Brain microvascular endothelial cell (primary cell): ENCODE data around the gene SMARCA4.

Experiments used
- DNase-seq: peaks from one replicate; pipeline ENCODE4 v3.0.0-alpha.2; 2020
- H3K27ac ChIP-seq: fragments of 250-450 bp; sonication (Bioruptor Pico); 2 replicates; pipeline ENCODE4 v1.5.1; 2020; ENCODE audit warnings: mild to moderate bottlenecking, moderate library complexity
- H3K27me3 ChIP-seq: fragments of 250-450 bp; sonication (Bioruptor Pico); replicated peaks from 2 replicates; pipeline ENCODE4 v1.5.1; 2020; ENCODE audit warnings: mild to moderate bottlenecking
- H3K36me3 ChIP-seq: fragments of 250-450 bp; sonication (Bioruptor Pico); replicated peaks from 2 replicates; pipeline ENCODE4 v1.5.1; 2020; ENCODE audit warnings: mild to moderate bottlenecking
- H3K4me3 ChIP-seq: 2 replicates; pipeline ENCODE4 v1.5.1; 2011; ENCODE audit warnings: low read depth, mild to moderate bottlenecking, control low read depth, low read length, moderate library complexity
- CTCF ChIP-seq: IDR thresholded peaks from 2 replicates; pipeline ENCODE4 v1.5.1; 2011; ENCODE audit warnings: low read depth, mild to moderate bottlenecking, moderate library complexity, low read length, control low read depth, inconsistent platforms; ENCODE audit errors: missing control alignments
- in situ Hi-C: cut with HindIII; loops from 2 replicates; pipeline ENCODE4 v1.10.0; 2017; ENCODE audit warnings: low sequenced_read_pairs, low pct_ligation_motif_present

SMARCA4 gene

GRCh38 chr19:10971107-10971726 is 10.4 kb downstream of the SMARCA4 start:
- Histone ChIP-seq H3K27ac (no peak overlapping the region), H3K4me3 (no peak overlapping the region), H3K27me3 (no peaks in the 10 kb centered on the region), H3K36me3 (no peaks in the 10 kb centered on the region)
- no peak for DNase-seq
- in situ Hi-C loops, result no loop called here
- TF ChIP-seq CTCF, result no peak

DNA sequence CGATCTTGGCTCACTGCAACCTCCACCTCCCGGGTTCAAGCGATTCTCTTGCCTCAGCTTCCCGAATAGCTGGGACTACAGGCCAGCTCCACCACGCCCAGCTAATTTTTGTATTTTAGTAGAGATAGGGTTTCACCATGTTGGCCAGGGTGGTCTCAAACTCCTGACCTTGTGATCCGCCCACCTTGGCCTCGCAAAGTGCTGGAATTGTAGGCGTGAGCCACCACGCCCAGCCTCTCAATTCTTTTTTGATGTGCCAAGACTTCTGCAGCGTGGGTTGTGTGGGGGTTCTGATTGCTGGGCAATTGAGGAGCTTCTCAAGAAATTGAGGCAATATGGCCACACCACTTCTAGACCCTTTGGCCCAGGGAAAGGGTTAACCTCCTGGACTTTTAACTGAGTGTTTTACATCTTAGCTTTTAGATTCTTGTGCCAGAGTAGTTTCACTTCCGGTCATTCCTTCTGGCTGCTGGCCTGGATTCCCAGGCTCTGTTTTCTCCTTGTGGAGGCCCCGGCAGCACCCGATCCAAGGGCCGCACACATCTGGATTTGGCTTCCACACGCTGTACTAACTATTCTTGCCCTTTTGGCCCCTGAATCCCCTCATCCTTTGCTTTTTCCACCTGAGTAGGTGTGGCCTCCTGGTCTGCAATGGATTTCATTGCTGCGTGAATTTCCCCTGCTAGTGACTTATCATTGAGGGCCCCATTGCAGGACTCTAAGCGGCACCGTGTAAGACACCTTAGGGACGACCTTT is 14.7 kb downstream of the SMARCA4 start:
- no peak overlapping the region for H3K4me3 ChIP-seq
- no peak overlapping the region for H3K27ac ChIP-seq
- no peak for TF ChIP-seq CTCF
- no peaks in the 10 kb centered on the region for H3K36me3 ChIP-seq
- peak; percentile 20 for DNase-seq
- no peaks in the 10 kb centered on the region for H3K27me3 ChIP-seq
- in situ Hi-C loops, result no loop called here

GRCh38 chr19:10976131-10976892 is 15.5 kb downstream of the SMARCA4 start:
- no peak overlapping the region for H3K27ac ChIP-seq
- TF ChIP-seq CTCF, result no peak
- no peak for DNase-seq
- in situ Hi-C loops, result no loop called here
- H3K4me3 ChIP-seq, result no peak overlapping the region
- no peaks in the 10 kb centered on the region for H3K27me3 ChIP-seq
- H3K36me3 ChIP-seq, result no peaks in the 10 kb centered on the region

- no peak for TF ChIP-seq CTCF
- H3K4me3 ChIP-seq, result no peak overlapping the region
- H3K27me3 ChIP-seq, result no peaks in the 10 kb centered on the region
- in situ Hi-C loops, result no loop called here
- no peak for DNase-seq
- H3K27ac ChIP-seq, result no peak overlapping the region
- no peaks in the 10 kb centered on the region for H3K36me3 ChIP-seq
These were observed 16.9 kb downstream of the SMARCA4 start for GRCh38 chr19:10977742-10978092.

- Histone ChIP-seq H3K36me3 (no peaks in the 10 kb centered on the region), H3K27me3 (no peaks in the 10 kb centered on the region), H3K4me3 (no peak overlapping the region), H3K27ac (no peak overlapping the region)
- DNase-seq, result no peak
- in situ Hi-C loops, result no loop called here
- TF ChIP-seq CTCF, result no peak
These were observed 19.1 kb downstream of the SMARCA4 start for GRCh38 chr19:10979951-10980381.
